ENCODE measurements around the gene U2AF2. TPM values are rescaled to one million over a fixed set of nuclear protein-coding genes. Genes with fewer than 3 reads are reported as not detected.

Gene U2AF2
- total RNA-seq, 1 donor from 2014 or later, result 219 TPM

GRCh38 chr19:55624109-55625003 lies 30.5 kb upstream of the U2AF2 start, which contains the start of gene ZNF784:
TSS of gene ZNF784 (minus strand) at chr19:55624566. CDS start at chr19:55624561, 5 bp downstream.
- peak within 1 kb of the TSS; percentile 74 for H3K27ac Mint-ChIP-seq (ENCODE audit: unreplicated experiment)
- TF ChIP-seq, protein P1, sequence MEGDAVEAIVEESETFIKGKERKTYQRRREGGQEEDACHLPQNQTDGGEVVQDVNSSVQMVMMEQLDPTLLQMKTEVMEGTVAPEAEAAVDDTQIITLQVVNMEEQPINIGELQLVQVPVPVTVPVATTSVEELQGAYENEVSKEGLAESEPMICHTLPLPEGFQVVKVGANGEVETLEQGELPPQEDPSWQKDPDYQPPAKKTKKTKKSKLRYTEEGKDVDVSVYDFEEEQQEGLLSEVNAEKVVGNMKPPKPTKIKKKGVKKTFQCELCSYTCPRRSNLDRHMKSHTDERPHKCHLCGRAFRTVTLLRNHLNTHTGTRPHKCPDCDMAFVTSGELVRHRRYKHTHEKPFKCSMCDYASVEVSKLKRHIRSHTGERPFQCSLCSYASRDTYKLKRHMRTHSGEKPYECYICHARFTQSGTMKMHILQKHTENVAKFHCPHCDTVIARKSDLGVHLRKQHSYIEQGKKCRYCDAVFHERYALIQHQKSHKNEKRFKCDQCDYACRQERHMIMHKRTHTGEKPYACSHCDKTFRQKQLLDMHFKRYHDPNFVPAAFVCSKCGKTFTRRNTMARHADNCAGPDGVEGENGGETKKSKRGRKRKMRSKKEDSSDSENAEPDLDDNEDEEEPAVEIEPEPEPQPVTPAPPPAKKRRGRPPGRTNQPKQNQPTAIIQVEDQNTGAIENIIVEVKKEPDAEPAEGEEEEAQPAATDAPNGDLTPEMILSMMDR (IDR thresholded peaks at IDR 0.05; ENCODE audit: unreplicated experiment), result no peak
- H3K36me3 Mint-ChIP-seq (ENCODE audit: low read depth, unreplicated experiment), result peaks cover 7% of the 10 kb centered on the region
- peak within 1 kb of the TSS; percentile 89 for H3K4me3 Mint-ChIP-seq (ENCODE audit: unreplicated experiment)
- H3K27me3 Mint-ChIP-seq (ENCODE audit: unreplicated experiment), result peaks cover 7% of the 10 kb centered on the region
- no peaks in the 10 kb centered on the region for H3K9me3 Mint-ChIP-seq (ENCODE audit: unreplicated experiment)
- peak; percentile 97 for DNase-seq (ENCODE audit: low spot score)
- H3K4me1 Mint-ChIP-seq (ENCODE audit: unreplicated experiment), result peaks cover 16% of the 10 kb centered on the region

- H3K27me3 Mint-ChIP-seq (ENCODE audit: unreplicated experiment), result peaks cover 7% of the 10 kb centered on the region
- no peaks in the 10 kb centered on the region for H3K9me3 Mint-ChIP-seq (ENCODE audit: unreplicated experiment)
- peak overlapping the region; percentile 74 for H3K27ac Mint-ChIP-seq (ENCODE audit: unreplicated experiment)
- TF ChIP-seq, protein P1 (IDR thresholded peaks at IDR 0.05; ENCODE audit: unreplicated experiment), result no peak
- H3K4me3 Mint-ChIP-seq (ENCODE audit: unreplicated experiment), result peak overlapping the region; percentile 89
- DNase-seq (ENCODE audit: low spot score), result no peak
- H3K36me3 Mint-ChIP-seq (ENCODE audit: low read depth, unreplicated experiment), result peaks cover 7% of the 10 kb centered on the region
- H3K4me1 Mint-ChIP-seq (ENCODE audit: unreplicated experiment), result peaks cover 16% of the 10 kb centered on the region
These were observed 29.9 kb upstream of the U2AF2 start for GRCh38 chr19:55625004-55625326.

GRCh38 chr19:55626350-55626749 lies 28.5 kb upstream of the U2AF2 start:
- no peak overlapping the region for H3K4me3 Mint-ChIP-seq (ENCODE audit: unreplicated experiment)
- H3K27me3 Mint-ChIP-seq (ENCODE audit: unreplicated experiment), result peaks cover 7% of the 10 kb centered on the region
- H3K36me3 Mint-ChIP-seq (ENCODE audit: low read depth, unreplicated experiment), result peaks cover 7% of the 10 kb centered on the region
- H3K4me1 Mint-ChIP-seq (ENCODE audit: unreplicated experiment), result peaks cover 16% of the 10 kb centered on the region
- TF ChIP-seq, protein P1 (IDR thresholded peaks at IDR 0.05; ENCODE audit: unreplicated experiment), result no peak
- H3K27ac Mint-ChIP-seq (ENCODE audit: unreplicated experiment), result no peak overlapping the region
- H3K9me3 Mint-ChIP-seq (ENCODE audit: unreplicated experiment), result no peaks in the 10 kb centered on the region
- DNase-seq (ENCODE audit: low spot score), result no peak

- TF ChIP-seq, protein P1 (IDR thresholded peaks at IDR 0.05; ENCODE audit: unreplicated experiment), result peak; percentile 90
- DNase-seq (ENCODE audit: low spot score), result peak; percentile 87
- no peak overlapping the region for H3K4me3 Mint-ChIP-seq (ENCODE audit: unreplicated experiment)
- H3K9me3 Mint-ChIP-seq (ENCODE audit: unreplicated experiment), result no peaks in the 10 kb centered on the region
- H3K4me1 Mint-ChIP-seq (ENCODE audit: unreplicated experiment), result peaks cover 20% of the 10 kb centered on the region
- H3K27me3 Mint-ChIP-seq (ENCODE audit: unreplicated experiment), result peaks cover 15% of the 10 kb centered on the region
- H3K27ac Mint-ChIP-seq (ENCODE audit: unreplicated experiment), result no peak overlapping the region
- peaks cover 7% of the 10 kb centered on the region for H3K36me3 Mint-ChIP-seq (ENCODE audit: low read depth, unreplicated experiment)
These were observed 22.4 kb upstream of the U2AF2 start for GRCh38 chr19:55632463-55632834.

- H3K4me1 Mint-ChIP-seq (ENCODE audit: unreplicated experiment), result peaks cover 20% of the 10 kb centered on the region
- peaks cover 12% of the 10 kb centered on the region for H3K36me3 Mint-ChIP-seq (ENCODE audit: low read depth, unreplicated experiment)
- no peaks in the 10 kb centered on the region for H3K9me3 Mint-ChIP-seq (ENCODE audit: unreplicated experiment)
- TF ChIP-seq, protein P1 (IDR thresholded peaks at IDR 0.05; ENCODE audit: unreplicated experiment), result no peak
- no peak for DNase-seq (ENCODE audit: low spot score)
- H3K4me3 Mint-ChIP-seq (ENCODE audit: unreplicated experiment), result peak overlapping the region; percentile 47
- H3K27ac Mint-ChIP-seq (ENCODE audit: unreplicated experiment), result no peak overlapping the region
- peaks cover 17% of the 10 kb centered on the region for H3K27me3 Mint-ChIP-seq (ENCODE audit: unreplicated experiment)
These were observed 21.0 kb upstream of the U2AF2 start for GRCh38 chr19:55633861-55634260.
